Tibial nerve (tissue), 4 donors: ENCODE results near the gene MAP3K14. TPM values are rescaled to one million over a fixed set of nuclear protein-coding genes. Genes with fewer than 3 reads are reported as not detected.

Source experiments
- DNase-seq, 2 donors: peaks; one replicate each; pipeline ENCODE4 v3.0.0-alpha.2; 2019; ENCODE audit warnings: low spot score in 2 of 2
- H3K27ac ChIP-seq, 4 donors: fragments of 200-600 bp; sonication (generic) in 3 of 4; one replicate each; pipeline ENCODE4 v1.5.1; 2017 to 2019; ENCODE audit warnings: mild to moderate bottlenecking in 1 of 4
- H3K27me3 ChIP-seq, 2 donors: fragments of 200-600 bp; sonication (generic) in 1 of 2; one replicate each; pipeline versions ENCODE4 v1.5.1 to v1.6.0; 2017 to 2019
- H3K36me3 ChIP-seq, 3 donors: fragments of 200-600 bp; sonication (generic); one replicate each; pipeline ENCODE4 v1.5.1; 2018 to 2019
- H3K4me1 ChIP-seq, 4 donors: fragments of 200-600 bp; sonication (generic) in 3 of 4; one replicate each; pipeline ENCODE4 v1.5.1; 2017 to 2019
- H3K4me3 ChIP-seq, 4 donors: fragments of 200-600 bp; sonication (generic) in 3 of 4; one replicate each; pipeline ENCODE4 v1.5.1; 2017 to 2019; ENCODE audit warnings: mild to moderate bottlenecking in 1 of 4, moderate library complexity in 1 of 4
- H3K9me3 ChIP-seq, 4 donors: fragments of 200-600 bp; sonication (generic) in 3 of 4; one replicate each; pipeline ENCODE4 v1.5.1; 2017 to 2019
- CTCF ChIP-seq, 5 experiments: fragments of 200-600 bp in 3 of 5; fragments of 450-650 bp in 2 of 5; sonication (generic) in 3 of 5; IDR thresholded peaks; one replicate each; pipeline ENCODE4 v1.5.1; 2016 to 2019; ENCODE audit warnings: antibody characterized with exemption in 5 of 5, mild to moderate bottlenecking in 3 of 5, moderate library complexity in 2 of 5
- EP300 ChIP-seq, 2 donors: sonication (generic); formaldehyde crosslinking; IDR thresholded peaks; one replicate each; pipeline ENCODE4 v1.6.1; 2017; ENCODE audit warnings: antibody characterized with exemption in 2 of 2, mild to moderate bottlenecking in 1 of 2
- POLR2A ChIP-seq, 2 donors: fragments of 450-650 bp; IDR thresholded peaks; one replicate each; pipeline ENCODE4 v1.6.1; 2017; ENCODE audit warnings: antibody characterized with exemption in 2 of 2, mild to moderate bottlenecking in 2 of 2, moderate library complexity in 2 of 2
- WGBS, 2 donors: methylation state at CpG; one replicate each; pipeline ENCODE4 v1.1.5; 2018; 5-methylcytosine and 5-hydroxymethylcytosine counted together
- total RNA-seq, 4 donors: library from RNA; depleted of rRNA; stranded (reverse); fragments of >200 nt; gene quantifications; one replicate each; pipeline ENCODE4 v1.1.0, GENCODE V29; 2016

The MAP3K14 gene
- total RNA-seq, 4 donors from 2014 or later, result 9.6 to 15.6 (median 13.3) TPM

GRCh38 chr17:45234641-45235415, 82.0 kb downstream of the MAP3K14 start:
- Histone ChIP-seq H3K4me3 (no peak overlapping the region), H3K27ac (no peak overlapping the region)
- 21 to 48% methylated on average over 6 of the region's 6 CpGs for WGBS, 2 donors

GRCh38 chr17:45233423-45233924, 83.3 kb downstream of the MAP3K14 start:
- TF ChIP-seq CTCF (IDR thresholded peaks at IDR 0.05) (no peak), POLR2A (IDR thresholded peaks at IDR 0.05) (no peak), EP300 (IDR thresholded peaks at IDR 0.05) (no peak)
- Histone ChIP-seq H3K4me1 (peaks cover 0 to 36% (median 18%) of the 10 kb centered on the region in 4 donors), H3K27ac (no peak overlapping the region), H3K9me3 (no peaks in the 10 kb centered on the region), H3K27me3 (no peaks in the 10 kb centered on the region), H3K36me3 (peaks cover 0 to under 1% (median 0%) of the 10 kb centered on the region in 3 donors), H3K4me3 (no peak overlapping the region)
- no peak for DNase-seq
- WGBS, 2 donors, result 79 to 80% methylated on average over 6 to 8 of the region's 8 CpGs

More at GRCh38 chr17:45234641-45235415, 82.0 kb downstream of the MAP3K14 start:
- DNase-seq, result no peak
- peaks cover 0 to 6% (median 0%) of the 10 kb centered on the region in 3 donors for H3K36me3 ChIP-seq
- peaks cover 0 to 22% (median 13%) of the 10 kb centered on the region in 4 donors for H3K4me1 ChIP-seq
- no peaks in the 10 kb centered on the region for H3K9me3 ChIP-seq
- TF ChIP-seq POLR2A (IDR thresholded peaks at IDR 0.05) (no peak), CTCF (IDR thresholded peaks at IDR 0.05) (peak in 1 of 5 experiments; percentile 11), EP300 (IDR thresholded peaks at IDR 0.05) (no peak)
- H3K27me3 ChIP-seq, result peaks cover 0 to 10% of the 10 kb centered on the region in 2 donors

GRCh38 chr17:45232514-45233422, 84.1 kb downstream of the MAP3K14 start:
- H3K9me3 ChIP-seq, result no peaks in the 10 kb centered on the region
- no peak overlapping the region for H3K4me3 ChIP-seq
- TF ChIP-seq CTCF (IDR thresholded peaks at IDR 0.05), result no peak
- no peak for TF ChIP-seq POLR2A (IDR thresholded peaks at IDR 0.05)
- TF ChIP-seq EP300 (IDR thresholded peaks at IDR 0.05), result no peak
- DNase-seq, result no peak
- no peak overlapping the region for H3K27ac ChIP-seq
- H3K4me1 ChIP-seq, result peaks cover 0 to 43% (median 23%) of the 10 kb centered on the region in 4 donors
- 87 to 91% methylated on average over 8 to 9 of the region's 9 CpGs for whole genome bisulfite sequencing, 2 donors
- no peaks in the 10 kb centered on the region for H3K27me3 ChIP-seq
- no peaks in the 10 kb centered on the region for H3K36me3 ChIP-seq

GRCh38 chr17:45231481-45232116, 85.2 kb downstream of the MAP3K14 start:
- H3K27ac ChIP-seq, result peak overlapping the region in 1 of 4 donors; percentile 80
- peaks cover 0 to 47% (median 28%) of the 10 kb centered on the region in 4 donors for H3K4me1 ChIP-seq
- no peaks in the 10 kb centered on the region for H3K9me3 ChIP-seq
- DNase-seq, result no peak
- no peaks in the 10 kb centered on the region for H3K36me3 ChIP-seq
- no peak for TF ChIP-seq POLR2A (IDR thresholded peaks at IDR 0.05)
- no peak for TF ChIP-seq CTCF (IDR thresholded peaks at IDR 0.05)
- TF ChIP-seq EP300 (IDR thresholded peaks at IDR 0.05), result no peak
- H3K4me3 ChIP-seq, result no peak overlapping the region
- 57 to 67% methylated on average over 18 to 19 of the region's 19 CpGs for WGBS, 2 donors
- H3K27me3 ChIP-seq, result no peaks in the 10 kb centered on the region
